Endothelial cell of coronary artery (primary cell): ENCODE data around the gene B4GALT3. TPM values are rescaled to one million over a fixed set of nuclear protein-coding genes. Genes with fewer than 3 reads are reported as not detected.

Source experiments
- total RNA-seq: library from RNA; depleted of rRNA; stranded (reverse); fragments of >200 nt; gene quantifications from 2 replicates; pipeline ENCODE4 v1.2.3, GENCODE V29; 2014

B4GALT3 gene
- 19.1 and 21.3 TPM in 2 replicates for total RNA-seq

GRCh38 chr1:161177112-161177935 lies at the start of gene B4GALT3:
Gene B4GALT3, minus strand, starts transcription at chr1:161177507. Its CDS starts 1,447 bp downstream, at chr1:161176060.

DNA sequence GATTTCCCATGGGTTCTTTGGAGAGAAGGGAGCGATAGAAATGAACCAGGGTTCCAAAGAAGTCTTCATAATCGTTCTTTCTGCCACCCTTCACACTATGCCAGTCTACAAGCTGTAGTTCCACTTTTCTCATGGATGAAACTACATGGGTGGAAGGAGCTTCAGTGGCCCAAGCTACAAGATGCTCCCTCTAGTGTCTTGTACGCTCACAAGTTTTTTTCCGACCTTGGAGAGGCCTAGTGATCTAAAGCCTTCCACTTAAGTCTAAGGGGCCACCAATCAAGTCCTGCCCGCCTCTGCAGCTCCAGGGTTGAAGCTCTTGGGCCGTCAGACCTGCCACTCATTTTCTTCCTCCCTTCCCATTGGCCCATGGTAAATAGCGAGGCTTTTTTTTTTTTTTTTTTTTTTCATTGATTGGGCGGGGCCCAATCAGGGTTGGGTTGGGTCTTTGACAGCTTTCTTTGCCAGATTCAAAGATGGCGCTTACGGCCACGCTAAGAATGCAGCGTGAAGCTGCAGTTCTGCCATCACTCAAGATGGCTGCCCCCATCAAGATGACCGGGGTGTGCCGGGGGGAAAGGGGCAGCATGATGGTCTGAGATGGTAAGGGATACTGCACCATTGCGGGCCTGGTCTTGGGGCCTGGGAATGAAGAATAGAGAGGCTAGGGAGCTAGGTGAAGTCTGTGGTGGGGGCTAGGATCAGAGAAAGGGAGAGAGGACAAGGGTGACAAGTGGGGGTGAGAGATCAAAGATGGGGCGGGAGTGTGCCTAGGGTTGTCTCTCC lies 48.4 kb upstream of the B4GALT3 start, which contains the start of gene TOMM40L:
Gene TOMM40L (plus strand): TSS at position 527 of the 786 bp plus-strand sequence. CDS start 430 bp downstream, outside the sequence.

GRCh38 chr1:161215076-161215475 lies 37.8 kb upstream of the B4GALT3 start, which contains the start of gene FCER1G:
Gene FCER1G, plus strand, starts transcription at chr1:161215295. Its CDS starts 27 bp downstream, at chr1:161215322.

DNA sequence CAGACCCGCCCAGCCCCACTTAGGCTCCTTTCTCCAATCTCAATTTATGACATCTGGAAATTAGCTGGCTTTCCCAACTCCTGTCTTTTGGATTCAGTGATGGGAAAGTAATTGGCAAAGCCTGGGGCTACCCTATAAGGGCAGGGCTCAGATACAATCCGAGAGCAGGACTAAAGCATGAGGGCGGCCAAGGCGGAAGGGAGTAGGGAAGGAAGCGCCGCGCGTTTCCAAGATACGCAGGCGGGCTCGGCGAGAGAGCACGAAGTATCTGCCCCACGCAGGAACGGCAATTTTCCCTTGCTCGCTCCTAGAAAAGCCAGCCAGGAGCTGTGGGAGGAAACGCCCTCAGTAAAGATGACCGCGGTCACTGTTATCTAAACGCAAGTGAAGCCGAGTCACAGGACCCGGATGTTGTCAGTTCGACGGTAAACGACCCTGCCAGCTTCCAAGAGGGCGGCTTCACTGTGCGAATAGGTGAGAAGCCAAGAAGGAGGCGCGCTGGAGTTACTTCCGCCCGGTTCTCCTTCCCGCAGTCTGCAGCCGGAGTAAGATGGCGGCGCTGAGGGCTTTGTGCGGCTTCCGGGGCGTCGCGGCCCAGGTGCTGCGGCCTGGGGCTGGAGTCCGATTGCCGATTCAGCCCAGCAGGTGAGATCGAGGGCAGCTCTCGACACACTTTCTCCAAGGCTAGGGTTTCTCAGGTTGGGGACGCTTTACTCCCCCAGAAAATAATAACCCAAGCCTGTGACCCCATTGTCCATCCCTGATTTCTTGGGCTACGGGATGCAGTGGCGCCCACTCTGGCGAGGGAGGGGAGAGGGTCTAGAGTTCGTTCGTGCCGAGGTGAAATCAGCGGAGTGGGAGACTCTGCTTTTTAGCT lies 24.8 kb upstream of the B4GALT3 start, which contains the start of gene NDUFS2:
Gene NDUFS2 (plus strand): TSS at position 532 of the 877 bp plus-strand sequence. CDS start 19 bp downstream, at position 551.

GRCh38 chr1:161198897-161199431 lies 21.7 kb upstream of the B4GALT3 start, which contains the start of gene ADAMTS4:
Gene ADAMTS4, minus strand, starts transcription at chr1:161199054. Its CDS starts 427 bp downstream, at chr1:161198627.

GRCh38 chr1:161165742-161166668 lies 11.3 kb downstream of the B4GALT3 start, which contains the start of gene PPOX:
Gene PPOX, plus strand, starts transcription at chr1:161166426. Its CDS starts 422 bp downstream, at chr1:161166848.

GRCh38 chr1:161159087-161159912 lies 18.0 kb downstream of the B4GALT3 start, which contains the start of gene USP21:
Gene USP21, plus strand, starts transcription at chr1:161159500. Its CDS starts 1,141 bp downstream, at chr1:161160641.

GRCh38 chr1:161153682-161154337 lies 23.5 kb downstream of the B4GALT3 start, which contains the start of gene UFC1:
Gene UFC1, plus strand, starts transcription at chr1:161153978. Its CDS starts 20 bp downstream, at chr1:161153998.

DNA sequence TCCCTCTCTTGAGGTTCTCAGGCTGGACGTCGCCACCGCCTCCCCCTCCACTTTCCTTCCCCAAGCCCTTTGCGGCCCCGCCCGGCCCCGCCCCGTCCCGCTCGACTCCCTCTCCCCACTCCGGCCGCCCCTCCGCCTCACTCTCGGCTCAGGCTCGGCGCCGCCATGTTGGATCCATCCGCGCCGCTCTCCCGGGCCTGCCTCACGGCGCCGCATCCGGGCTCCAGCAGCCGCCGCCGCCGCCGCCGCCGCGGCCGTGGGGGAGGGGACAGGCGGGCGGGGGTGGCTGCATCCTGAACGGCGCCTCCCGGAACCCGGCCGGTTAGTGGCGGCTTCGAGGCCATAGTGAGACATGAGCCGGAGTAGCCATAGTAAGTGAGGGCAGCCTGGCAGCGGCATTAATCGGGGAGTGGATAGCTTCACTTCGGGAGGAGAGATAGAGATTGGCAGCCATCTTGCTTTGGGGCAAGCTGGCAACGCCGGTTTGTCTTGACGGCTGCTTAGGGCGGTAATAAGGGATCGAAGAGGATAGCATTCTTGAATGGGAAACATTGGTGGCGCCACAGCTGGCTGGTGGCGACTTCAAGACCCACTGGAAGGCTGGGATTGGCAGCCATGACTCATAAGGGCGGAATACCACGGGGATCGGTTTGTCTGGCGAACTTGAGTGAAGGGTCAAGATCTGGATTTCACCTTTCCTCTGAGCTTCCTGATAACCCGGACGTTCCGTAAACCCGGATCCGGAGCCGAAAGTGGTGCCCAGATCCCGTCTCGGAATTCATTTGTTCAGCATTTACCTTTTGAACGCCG lies 44.7 kb downstream of the B4GALT3 start, which contains the start of gene DEDD:
Gene DEDD (minus strand): TSS at position 258 of the 810 bp plus-strand sequence. CDS start 8,205 bp downstream, outside the sequence.

Other genes starting within 250 kb of the B4GALT3 start
- gene ITLN2, start 222.7 kb downstream of the B4GALT3 start, total RNA-seq, result 0.18 and 1.3 TPM in 2 replicates
- 143 and 151 TPM in 2 replicates for gene F11R, start 156.4 kb downstream of the B4GALT3 start, total RNA-seq
- 8.9 and 22.9 TPM in 2 replicates for gene TSTD1, start 138.5 kb downstream of the B4GALT3 start, total RNA-seq
- 87.5 and 122 TPM in 2 replicates for gene USF1, start 131.5 kb downstream of the B4GALT3 start, total RNA-seq
- gene ARHGAP30, start 107.6 kb downstream of the B4GALT3 start, total RNA-seq, result under 0.01 TPM in 1 of 2 replicates, not detected in the other
- gene NECTIN4, start 87.9 kb downstream of the B4GALT3 start, total RNA-seq, result 0.18 and 0.19 TPM in 2 replicates
- 0.66 and 1.1 TPM in 2 replicates for gene KLHDC9, start 79.1 kb downstream of the B4GALT3 start, total RNA-seq
- gene PFDN2, start 59.5 kb downstream of the B4GALT3 start, total RNA-seq, result 65.2 and 79.2 TPM in 2 replicates
- 10.1 and 13.4 TPM in 2 replicates for gene NIT1, start 59.4 kb downstream of the B4GALT3 start, total RNA-seq
- 26.6 and 30.6 TPM in 2 replicates for gene DEDD, start 44.8 kb downstream of the B4GALT3 start, total RNA-seq
- gene UFC1, start 23.5 kb downstream of the B4GALT3 start, total RNA-seq, result 124 and 137 TPM in 2 replicates
- gene USP21, start 18.0 kb downstream of the B4GALT3 start, total RNA-seq, result 4.0 and 5.6 TPM in 2 replicates
- gene PPOX, start 11.1 kb downstream of the B4GALT3 start, total RNA-seq, result 12.1 and 16.0 TPM in 2 replicates
- gene ADAMTS4, start 21.5 kb upstream of the B4GALT3 start, total RNA-seq, result 13.9 and 58.5 TPM in 2 replicates
- 174 and 182 TPM in 2 replicates for gene NDUFS2, start 24.9 kb upstream of the B4GALT3 start, total RNA-seq
- gene FCER1G, start 37.8 kb upstream of the B4GALT3 start, total RNA-seq, result 0.36 and 0.47 TPM in 2 replicates
- not detected in 2 replicates for gene APOA2, start 46.1 kb upstream of the B4GALT3 start, total RNA-seq
- gene TOMM40L, start 48.6 kb upstream of the B4GALT3 start, total RNA-seq, result 16.8 and 17.5 TPM in 2 replicates
- not detected in 2 replicates for gene NR1I3, start 60.7 kb upstream of the B4GALT3 start, total RNA-seq
- gene PCP4L1, start 81.2 kb upstream of the B4GALT3 start, total RNA-seq, result not detected in 2 replicates
- gene MPZ, start 132.5 kb upstream of the B4GALT3 start, total RNA-seq, result 0.54 and 1.2 TPM in 2 replicates
- 14.1 and 20.5 TPM in 2 replicates for gene SDHC, start 136.9 kb upstream of the B4GALT3 start, total RNA-seq
- gene CFAP126, start 190.4 kb upstream of the B4GALT3 start, total RNA-seq, result not detected in 2 replicates